ENCODE data around the gene CSF3.

The CSF3 gene

DNA sequence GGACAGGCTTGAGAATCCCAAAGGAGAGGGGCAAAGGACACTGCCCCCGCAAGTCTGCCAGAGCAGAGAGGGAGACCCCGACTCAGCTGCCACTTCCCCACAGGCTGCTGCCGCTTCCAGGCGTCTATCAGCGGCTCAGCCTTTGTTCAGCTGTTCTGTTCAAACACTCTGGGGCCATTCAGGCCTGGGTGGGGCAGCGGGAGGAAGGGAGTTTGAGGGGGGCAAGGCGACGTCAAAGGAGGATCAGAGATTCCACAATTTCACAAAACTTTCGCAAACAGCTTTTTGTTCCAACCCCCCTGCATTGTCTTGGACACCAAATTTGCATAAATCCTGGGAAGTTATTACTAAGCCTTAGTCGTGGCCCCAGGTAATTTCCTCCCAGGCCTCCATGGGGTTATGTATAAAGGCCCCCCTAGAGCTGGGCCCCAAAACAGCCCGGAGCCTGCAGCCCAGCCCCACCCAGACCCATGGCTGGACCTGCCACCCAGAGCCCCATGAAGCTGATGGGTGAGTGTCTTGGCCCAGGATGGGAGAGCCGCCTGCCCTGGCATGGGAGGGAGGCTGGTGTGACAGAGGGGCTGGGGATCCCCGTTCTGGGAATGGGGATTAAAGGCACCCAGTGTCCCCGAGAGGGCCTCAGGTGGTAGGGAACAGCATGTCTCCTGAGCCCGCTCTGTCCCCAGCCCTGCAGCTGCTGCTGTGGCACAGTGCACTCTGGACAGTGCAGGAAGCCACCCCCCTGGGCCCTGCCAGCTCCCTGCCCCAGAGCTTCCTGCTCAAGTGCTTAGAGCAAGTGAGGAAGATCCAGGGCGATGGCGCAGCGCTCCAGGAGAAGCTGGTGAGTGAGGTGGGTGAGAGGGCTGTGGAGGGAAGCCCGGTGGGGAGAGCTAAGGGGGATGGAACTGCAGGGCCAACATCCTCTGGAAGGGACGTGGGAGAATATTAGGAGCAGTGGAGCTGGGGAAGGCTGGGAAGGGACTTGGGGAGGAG lies at the start of gene CSF3:
Gene CSF3, plus strand, starts transcription at position 436 of the 993 bp plus-strand sequence. Its CDS starts 35 bp downstream, at position 471.
- DNase-seq (ENCODE audit: low spot score), result no peak

DNA sequence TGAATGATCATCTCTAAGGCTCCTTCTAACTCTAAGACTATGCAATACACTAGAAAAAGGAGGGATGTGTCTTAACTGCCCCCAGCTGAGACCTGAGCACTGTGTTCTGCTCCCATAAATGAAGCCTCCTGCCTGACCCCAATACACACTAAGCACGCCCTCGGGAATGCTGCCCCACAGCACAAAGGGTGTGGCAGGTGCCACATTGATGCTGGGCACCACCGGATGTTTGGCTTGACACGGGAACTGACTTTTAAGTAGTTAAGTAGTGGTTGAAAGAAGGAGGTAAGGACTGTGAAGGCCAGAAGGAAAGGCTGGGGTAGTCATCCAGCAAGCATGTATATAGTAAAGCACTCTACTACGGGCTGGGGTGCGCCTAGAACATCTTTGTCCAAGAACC lies 48.5 kb upstream of the CSF3 start:
- DNase-seq (ENCODE audit: low spot score), result no peak

DNA sequence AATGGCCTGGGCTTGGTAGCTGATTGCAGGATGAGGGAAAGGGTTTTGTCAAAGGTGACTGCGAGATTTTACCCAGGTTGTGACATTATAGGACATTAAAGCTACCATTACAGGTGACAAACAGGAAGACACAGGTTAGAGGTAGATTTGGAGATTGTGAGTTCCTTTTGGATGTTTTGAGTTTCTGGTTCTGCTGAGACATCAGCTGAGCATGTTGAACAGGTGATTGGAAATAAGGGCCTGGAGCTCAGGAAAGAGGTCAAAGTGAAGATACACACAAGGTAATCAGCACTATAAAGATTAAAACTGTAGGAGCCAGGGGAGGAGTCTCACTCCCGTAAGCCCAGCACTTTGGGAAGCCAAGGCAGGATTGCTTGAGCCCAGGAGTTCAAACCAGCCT lies 46.5 kb upstream of the CSF3 start:
- DNase-seq (ENCODE audit: low spot score), result no peak

DNA sequence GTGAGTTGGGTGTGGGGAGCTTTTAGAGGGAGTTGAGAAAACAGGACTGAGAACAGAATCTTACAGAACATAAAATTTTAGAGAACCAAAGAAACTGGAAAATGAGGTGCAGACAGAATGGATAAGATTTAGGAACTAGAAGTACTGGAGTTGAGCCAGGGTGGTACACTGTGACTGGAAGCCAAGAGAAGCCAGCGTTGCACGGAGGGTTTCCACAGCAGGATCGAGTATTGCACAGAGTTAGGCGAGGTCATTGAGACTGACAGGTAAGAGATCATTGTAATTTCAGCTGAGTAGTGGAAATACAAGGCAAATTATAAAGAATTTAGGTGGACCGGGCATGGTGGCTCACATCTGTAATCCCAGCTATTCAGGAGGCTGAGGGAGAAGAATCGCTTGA lies 45.9 kb upstream of the CSF3 start:
- no peak for DNase-seq (ENCODE audit: low spot score)

GRCh38 chr17:39970157-39970692 lies 45.0 kb upstream of the CSF3 start:
- no peak for DNase-seq (ENCODE audit: low spot score)

- DNase-seq (ENCODE audit: low spot score), result no peak
Observed at GRCh38 chr17:39971076-39971603, 44.1 kb upstream of the CSF3 start.

- no peak for DNase-seq (ENCODE audit: low spot score)
Observed at GRCh38 chr17:39972271-39972670, 43.0 kb upstream of the CSF3 start.

- no peak for DNase-seq (ENCODE audit: low spot score)
Observed at GRCh38 chr17:39973496-39973895, 41.7 kb upstream of the CSF3 start.

GRCh38 chr17:39974433-39974832 lies 40.8 kb upstream of the CSF3 start:
- no peak for DNase-seq (ENCODE audit: low spot score)

- no peak for DNase-seq (ENCODE audit: low spot score)
Observed at GRCh38 chr17:39975801-39976200, 39.4 kb upstream of the CSF3 start.

DNA sequence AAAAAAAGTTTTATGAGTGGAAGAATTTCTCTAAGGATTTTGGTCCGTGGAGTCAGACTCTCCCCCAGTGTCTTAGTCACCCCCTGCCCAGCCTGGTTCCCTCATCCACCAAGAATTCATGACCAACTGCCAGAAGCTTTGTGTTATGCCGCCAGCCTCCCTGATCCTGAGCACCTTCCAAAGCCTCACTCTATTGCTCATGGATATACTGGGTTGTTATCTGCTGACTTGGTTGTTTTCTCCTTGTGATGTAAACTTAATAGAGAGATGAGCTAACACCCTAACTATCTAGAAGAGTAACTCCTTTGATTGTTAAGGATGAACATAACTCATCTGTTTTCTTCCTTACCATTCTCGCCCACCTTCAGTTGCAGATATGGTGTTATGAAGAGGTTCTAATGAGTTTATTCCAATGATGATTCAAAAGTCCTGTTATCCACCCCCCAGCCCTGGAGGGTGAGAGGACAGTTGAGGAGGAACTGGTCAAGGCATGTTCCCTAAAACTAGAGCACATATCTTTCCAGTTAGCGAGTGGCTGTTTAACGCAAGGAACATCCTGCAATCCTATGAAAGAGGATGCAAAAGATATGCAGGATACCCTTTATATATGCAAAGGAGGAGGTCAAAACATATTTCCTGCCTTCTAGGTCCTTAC lies 36.1 kb upstream of the CSF3 start:
- DNase-seq (ENCODE audit: low spot score), result no peak

DNA sequence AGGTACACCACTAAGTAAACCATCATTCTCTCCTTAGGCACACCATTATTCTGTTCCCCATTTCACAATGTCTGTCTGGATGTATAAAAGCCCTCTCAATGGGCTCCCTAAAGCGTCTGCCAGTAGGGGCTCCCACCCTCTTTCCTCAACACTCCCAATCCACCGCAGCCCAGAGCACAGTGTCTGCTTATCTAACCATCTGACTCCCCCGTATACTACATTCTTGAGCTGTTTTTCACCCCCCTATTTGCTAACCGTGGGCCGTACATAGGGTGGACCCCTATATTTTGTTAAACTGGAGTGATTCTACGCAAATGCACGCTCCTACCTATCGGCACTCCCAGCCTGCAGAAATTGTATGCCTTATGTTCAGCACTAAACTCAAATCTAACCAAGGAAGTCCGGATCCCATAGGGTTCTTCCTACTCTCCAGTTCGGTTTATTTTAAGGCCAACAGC lies 35.3 kb upstream of the CSF3 start:
- no peak for DNase-seq (ENCODE audit: low spot score)

DNA sequence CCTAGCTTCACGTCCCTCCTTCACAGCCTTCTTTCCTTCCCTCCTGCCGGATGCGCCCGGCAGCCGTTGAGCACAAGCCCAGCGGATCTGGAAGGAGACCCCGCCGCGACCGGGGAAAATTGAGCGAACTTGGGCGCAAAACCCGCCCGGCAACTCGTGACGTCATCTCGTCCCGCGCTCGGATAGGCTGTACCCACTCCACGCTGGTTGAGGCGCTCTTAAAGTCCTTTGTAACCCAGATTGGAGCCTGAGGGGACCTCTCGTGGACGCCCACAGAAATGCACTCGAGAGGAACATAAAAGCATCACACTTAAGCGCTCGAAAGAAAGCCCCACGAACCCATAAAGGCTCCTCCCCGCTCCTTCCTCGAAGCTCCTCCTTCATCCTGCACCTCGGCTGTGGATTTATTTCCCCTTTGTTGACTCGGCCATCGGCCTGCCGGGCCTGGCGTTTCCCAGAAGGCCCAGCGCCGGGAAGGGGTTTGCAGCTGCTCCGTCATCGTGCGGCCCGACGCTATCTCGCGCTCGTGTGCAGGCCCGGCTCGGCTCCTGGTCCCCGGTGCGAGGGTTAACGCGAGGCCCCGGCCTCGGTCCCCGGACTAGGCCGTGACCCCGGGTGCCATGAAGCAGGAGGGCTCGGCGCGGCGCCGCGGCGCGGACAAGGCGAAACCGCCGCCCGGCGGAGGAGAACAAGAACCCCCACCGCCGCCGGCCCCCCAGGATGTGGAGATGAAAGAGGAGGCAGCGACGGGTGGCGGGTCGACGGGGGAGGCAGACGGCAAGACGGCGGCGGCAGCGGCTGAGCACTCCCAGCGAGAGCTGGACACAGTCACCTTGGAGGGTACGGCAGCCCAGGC lies 34.7 kb upstream of the CSF3 start, which contains the start of gene PSMD3:
Gene PSMD3, plus strand, starts transcription at position 457 of the 856 bp plus-strand sequence. Its CDS starts 164 bp downstream, at position 621.
- DNase-seq (ENCODE audit: low spot score), result peak; percentile 99

DNA sequence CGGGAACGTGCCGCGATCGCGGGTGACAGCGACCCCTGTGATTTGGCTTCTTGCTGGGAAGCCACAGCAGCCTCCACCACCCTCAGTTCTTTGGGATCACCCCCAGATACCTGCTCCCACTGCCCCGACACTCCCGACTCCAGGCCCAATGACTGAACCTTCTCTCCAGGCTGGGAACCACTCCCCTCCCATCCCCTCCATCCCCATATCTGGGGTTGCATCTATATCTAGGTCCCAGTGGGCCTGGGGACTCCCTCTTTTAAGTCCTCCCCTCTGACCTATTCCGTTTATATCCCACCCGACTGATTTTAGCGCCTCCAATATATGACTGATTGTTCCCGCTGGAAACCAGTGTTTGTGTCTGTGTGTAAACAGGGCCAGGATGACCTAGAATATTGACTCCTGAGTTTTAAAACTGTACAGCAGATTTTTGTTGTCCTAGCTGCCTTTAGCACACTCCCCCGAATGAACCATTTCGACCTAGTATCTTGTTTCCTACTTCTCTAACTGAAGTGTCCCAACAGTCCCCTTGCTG lies 34.0 kb upstream of the CSF3 start:
- DNase-seq (ENCODE audit: low spot score), result no peak

DNA sequence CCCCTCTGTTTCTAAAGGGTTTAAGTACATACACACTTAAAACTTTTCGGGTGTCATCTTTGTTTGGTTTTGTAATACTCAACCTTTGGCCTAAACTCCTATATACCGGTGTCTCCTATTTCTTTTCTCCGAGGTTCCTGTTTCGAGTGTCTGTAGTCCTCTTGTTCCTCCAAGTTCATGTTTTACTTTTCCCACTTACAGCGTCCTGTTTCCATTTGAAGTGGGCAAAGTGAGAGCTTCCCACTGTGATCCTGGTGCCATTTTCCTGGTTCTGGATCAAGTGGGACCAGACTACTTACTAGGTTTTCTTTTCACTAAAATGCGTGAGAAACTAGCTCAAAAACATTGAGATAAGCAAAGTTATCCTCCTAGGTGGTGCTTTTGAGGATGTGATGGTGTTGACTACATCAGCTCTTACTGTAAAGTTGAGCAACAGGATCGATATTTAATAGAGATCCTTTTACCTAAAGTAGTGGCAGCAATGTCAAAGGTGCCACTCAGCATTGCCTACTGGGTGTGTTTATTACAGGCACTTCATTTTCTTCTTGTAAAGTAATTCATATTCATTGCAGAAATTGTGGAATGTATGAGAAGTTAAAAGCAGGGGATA lies 33.4 kb upstream of the CSF3 start:
- DNase-seq (ENCODE audit: low spot score), result no peak

GRCh38 chr17:39988206-39988810 lies 26.9 kb upstream of the CSF3 start:
- no peak for DNase-seq (ENCODE audit: low spot score)

DNA sequence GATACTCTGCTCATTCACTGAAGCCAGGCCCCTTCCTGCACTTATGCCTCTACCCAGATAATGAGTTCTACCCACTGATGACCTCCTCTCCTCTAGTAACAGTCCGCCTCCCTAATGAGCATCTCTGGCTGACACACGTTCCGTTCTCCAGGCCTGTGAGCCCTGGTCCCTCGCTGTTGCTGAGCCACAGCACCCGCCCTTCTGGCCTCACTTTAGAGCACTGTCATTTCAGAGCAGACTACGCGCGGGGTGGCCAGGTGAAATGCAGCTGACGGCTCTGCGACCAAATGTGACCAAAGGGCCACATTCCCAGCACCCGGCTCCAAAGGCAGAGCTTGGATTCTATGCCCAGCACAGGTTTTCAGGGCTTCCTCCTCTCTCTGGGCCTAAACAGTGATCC lies 20.8 kb upstream of the CSF3 start:
- no peak for DNase-seq (ENCODE audit: low spot score)

GRCh38 chr17:39995438-39995837 lies 19.8 kb upstream of the CSF3 start:
- DNase-seq (ENCODE audit: low spot score), result no peak

GRCh38 chr17:39996162-39996561 lies 19.1 kb upstream of the CSF3 start:
- DNase-seq (ENCODE audit: low spot score), result no peak

GRCh38 chr17:39996800-39997199 lies 18.4 kb upstream of the CSF3 start:
- DNase-seq (ENCODE audit: low spot score), result no peak

Measured in activated CD4-positive, alpha-beta T cell treated with anti-CD3 and anti-CD28 coated beads, Interleukin-2, Interleukin-4, amounts not matched to agents 100 ng/mL and 50 ng/mL, durations not matched to agents 16 hours and 8 hours (primary cell).